ENCODE data around the gene EIF2S1.
"Not testable (repeated sequence)": the region's sequence is repeated elsewhere in the genome, so short reads cannot be mapped to it uniquely, and the experiment has no call there.

Gene EIF2S1

GRCh38 chr14:67359775-67360469 lies at the start of gene EIF2S1, which contains the start of gene ATP6V1D:
EIF2S1 (plus strand) TSS chr14:67360328; CDS start chr14:67364768, 4,440 bp downstream.
ATP6V1D (minus strand) TSS chr14:67359804; CDS start chr14:67359698, 106 bp downstream.
- DNase-seq = peak; percentile 99

- no peak for DNase-seq
Observed at GRCh38 chr14:67311868-67312267, 48.3 kb upstream of the EIF2S1 start.

GRCh38 chr14:67313153-67313552 lies 47.0 kb upstream of the EIF2S1 start:
- DNase-seq = no peak

- no peak for DNase-seq
Observed at GRCh38 chr14:67317822-67318221, 42.3 kb upstream of the EIF2S1 start.

GRCh38 chr14:67319142-67319541 lies 41.0 kb upstream of the EIF2S1 start:
- DNase-seq = no peak

- not testable (repeated sequence) for DNase-seq
Observed at GRCh38 chr14:67329666-67330065, 30.5 kb upstream of the EIF2S1 start.

GRCh38 chr14:67331368-67332125 lies 28.6 kb upstream of the EIF2S1 start:
- no peak for DNase-seq

GRCh38 chr14:67332468-67332867 lies 27.7 kb upstream of the EIF2S1 start:
- no peak for DNase-seq

GRCh38 chr14:67335781-67336180 lies 24.3 kb upstream of the EIF2S1 start:
- no peak for DNase-seq

GRCh38 chr14:67341231-67341630 lies 18.9 kb upstream of the EIF2S1 start:
- DNase-seq = not testable (repeated sequence)

GRCh38 chr14:67343601-67344230 lies 16.4 kb upstream of the EIF2S1 start:
- no peak for DNase-seq

- no peak for DNase-seq
Observed at GRCh38 chr14:67345583-67345982, 14.5 kb upstream of the EIF2S1 start.

- DNase-seq = no peak
Observed at GRCh38 chr14:67352055-67352454, 8.1 kb upstream of the EIF2S1 start.

GRCh38 chr14:67357186-67357968 lies 2.8 kb upstream of the EIF2S1 start:
- no peak for DNase-seq

GRCh38 chr14:67357969-67358354 lies 2.2 kb upstream of the EIF2S1 start:
- no peak for DNase-seq

- DNase-seq = peak; percentile 27
Observed at GRCh38 chr14:67358924-67359774, 979 bp upstream of the EIF2S1 start.

- DNase-seq = no peak
Observed at GRCh38 chr14:67360470-67361206, 510 bp downstream of the EIF2S1 start.

GRCh38 chr14:67365476-67365875 lies 5.3 kb downstream of the EIF2S1 start:
- no peak for DNase-seq

- no peak for DNase-seq
Observed at GRCh38 chr14:67370830-67371229, 10.7 kb downstream of the EIF2S1 start.

GRCh38 chr14:67371247-67372148 lies 11.4 kb downstream of the EIF2S1 start:
- no peak for DNase-seq

Measured in COR-L47 (cell line).